ENCODE data around the gene GNG12. TPM values are rescaled to one million over a fixed set of nuclear protein-coding genes. Genes with fewer than 3 reads are reported as not detected.

Gene GNG12
- total RNA-seq, 1 experiment from 2014 or later, result 23.7 TPM

- CTCF ChIA-PET, result interaction anchor here (1.3 to 1.8 kb wide), 4 partner anchors 117 to 463 kb away, joined by 3 to 9 read pairs (median 5); no protein-coding TSS in a partner anchor
- ATAC-seq (no peak), DNase-seq (ENCODE audit: low spot score) (no peak)
- H3K4me1 Mint-ChIP-seq, result peaks cover 10% of the 10 kb centered on the region; the same call in 1 of the 2 replicates
- POLR2A ChIA-PET, result no interaction called here
- H3K36me3 Mint-ChIP-seq, result no peaks in the 10 kb centered on the region
- H3K27me3 Mint-ChIP-seq (ENCODE audit: low read depth), result no peaks in the 10 kb centered on the region
- H3K4me3 Mint-ChIP-seq, result no peak overlapping the region
- no peak overlapping the region for H3K27ac Mint-ChIP-seq
- TF ChIP-seq HMGA2 (CRISPR knock-in tag; IDR thresholded peaks at IDR 0.05) (no peak), IRF2 (CRISPR knock-in tag; IDR thresholded peaks at IDR 0.05; ENCODE audit: borderline replicate concordance, low read depth) (no peak)
- no peaks in the 10 kb centered on the region for H3K9me3 Mint-ChIP-seq
Observed at GRCh38 chr1:67677930-67678329, 155.3 kb downstream of the GNG12 start.

- DNase-seq (ENCODE audit: low spot score) (no peak), ATAC-seq (peak; percentile 60; the same call in 1 of the 2 replicates)
- Mint-ChIP-seq H3K9me3 (no peaks in the 10 kb centered on the region), H3K27ac (no peak overlapping the region), H3K4me1 (peaks cover 10% of the 10 kb centered on the region; the same call in 1 of the 2 replicates), H3K4me3 (no peak overlapping the region), H3K36me3 (no peaks in the 10 kb centered on the region), H3K27me3 (ENCODE audit: low read depth) (no peaks in the 10 kb centered on the region)
- TF ChIP-seq ZMAT4 (CRISPR knock-in tag; IDR thresholded peaks at IDR 0.05) (no peak), TEAD4 (CRISPR knock-in tag; IDR thresholded peaks at IDR 0.05) (no peak), RELA (CRISPR knock-in tag; IDR thresholded peaks at IDR 0.05; ENCODE audit: borderline replicate concordance) (no peak), MYBL2 (CRISPR knock-in tag; IDR thresholded peaks at IDR 0.05) (no peak), CBFB (CRISPR knock-in tag; IDR thresholded peaks at IDR 0.05; ENCODE audit: low read depth) (no peak), TP53 (CRISPR knock-in tag; IDR thresholded peaks at IDR 0.05) (no peak), FOXK1 (CRISPR knock-in tag; IDR thresholded peaks at IDR 0.05) (no peak), ZNF281 (CRISPR knock-in tag; IDR thresholded peaks at IDR 0.05) (no peak), AFF4 (CRISPR knock-in tag; IDR thresholded peaks at IDR 0.05; ENCODE audit: borderline replicate concordance) (no peak), ZNF423 (CRISPR knock-in tag; IDR thresholded peaks at IDR 0.05) (no peak), CREB1 (CRISPR knock-in tag; IDR thresholded peaks at IDR 0.05) (no peak), HMGXB4 (CRISPR knock-in tag; IDR thresholded peaks at IDR 0.05) (no peak), FOXP4 (CRISPR knock-in tag; IDR thresholded peaks at IDR 0.05) (no peak), ZNF396 (CRISPR knock-in tag; IDR thresholded peaks at IDR 0.05; ENCODE audit: borderline replicate concordance) (no peak), EMX1 (CRISPR knock-in tag; IDR thresholded peaks at IDR 0.05) (no peak), AR (CRISPR knock-in tag; IDR thresholded peaks at IDR 0.05) (no peak), GTF2I (CRISPR knock-in tag; conservative IDR thresholded peaks at IDR 0.05) (no peak), USF2 (CRISPR knock-in tag; IDR thresholded peaks at IDR 0.05) (no peak)
- ChIA-PET POLR2A (interaction anchor here (0.9 kb wide), 1 partner anchor 8 kb away, joined by 5 read pairs; the partner anchor contains the start of gene GADD45A), CTCF (interaction anchor here (1.0 to 1.8 kb wide), 8 partner anchors 9 to 462 kb away, joined by 3 to 9 read pairs (median 5); no protein-coding TSS in a partner anchor)
Observed at GRCh38 chr1:67677408-67677807, 155.9 kb downstream of the GNG12 start.
